ENCODE results near the gene STT3A. TPM values are rescaled to one million over a fixed set of nuclear protein-coding genes. Genes with fewer than 3 reads are reported as not detected.
A peak's percentile ranks its signal among the peaks of the same experiment; 100 is the strongest.

The STT3A gene
- total RNA-seq, 1 donor from 2014 or later: 54.0 TPM

DNA sequence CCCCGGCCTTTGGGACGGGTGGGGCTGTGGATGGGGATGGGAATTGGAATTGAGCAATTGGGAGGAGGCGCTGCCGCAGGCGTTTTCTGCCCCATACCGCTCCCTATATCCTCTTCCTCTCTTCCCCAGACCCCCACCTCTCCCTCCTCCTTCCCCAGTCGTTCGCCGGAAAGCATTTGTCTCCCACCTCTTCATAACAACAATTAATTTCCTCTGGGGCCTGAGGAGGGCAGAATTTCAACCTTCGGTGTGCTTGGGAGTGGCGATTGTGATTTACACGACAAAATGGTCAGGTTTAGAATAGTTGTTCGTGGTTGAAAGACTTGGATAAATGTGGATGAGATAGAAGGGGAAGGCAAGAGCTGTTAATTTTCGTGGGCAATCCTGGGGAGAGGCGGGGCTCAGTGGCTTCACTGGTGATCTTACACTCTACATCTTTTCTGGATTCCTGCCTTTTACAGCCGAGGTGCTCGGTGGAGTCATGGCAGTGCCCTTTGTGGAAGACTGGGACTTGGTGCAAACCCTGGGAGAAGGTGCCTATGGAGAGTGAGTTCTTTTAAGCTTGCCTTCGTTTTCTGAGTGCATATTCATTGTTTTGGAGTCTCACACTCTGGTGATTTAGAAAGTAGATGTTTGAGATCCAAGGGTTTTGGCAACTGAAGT, 33.8 kb downstream of the STT3A start:
- intact Hi-C loops (cut with DNase I): loop anchor here (10.0 kb wide), 2 partner anchors 52 to 248 kb away; no protein-coding TSS in a partner anchor
- no peak for DNase-seq
- ATAC-seq (ENCODE audit: poor library complexity): peak; percentile 28

DNA sequence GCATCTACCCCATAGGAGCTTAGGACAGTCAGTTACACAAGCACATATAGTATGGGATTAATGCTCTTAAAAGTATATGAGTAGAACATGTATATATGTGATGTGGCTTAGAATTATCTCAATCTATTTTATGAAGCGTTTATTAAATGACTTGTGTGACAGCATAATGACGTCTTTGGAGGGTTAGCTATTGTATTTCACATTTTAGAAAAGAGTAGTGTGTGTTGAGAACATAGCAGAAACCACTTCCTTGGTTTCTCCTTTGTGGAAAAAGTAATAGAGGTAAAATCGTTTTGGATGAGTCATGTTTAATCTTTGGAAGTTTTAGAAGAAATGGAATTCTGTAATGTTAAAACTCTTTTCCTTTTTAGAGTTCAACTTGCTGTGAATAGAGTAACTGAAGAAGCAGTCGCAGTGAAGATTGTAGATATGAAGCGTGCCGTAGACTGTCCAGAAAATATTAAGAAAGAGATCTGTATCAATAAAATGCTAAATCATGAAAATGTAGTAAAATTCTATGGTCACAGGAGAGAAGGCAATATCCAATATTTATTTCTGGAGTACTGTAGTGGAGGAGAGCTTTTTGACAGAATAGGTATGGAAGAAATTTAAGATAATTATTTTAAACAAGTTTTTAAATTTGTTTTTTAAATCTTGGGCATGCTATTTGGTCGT, 34.7 kb downstream of the STT3A start:
- intact Hi-C loops (cut with DNase I): loop anchor here (10.0 kb wide), 2 partner anchors 53 to 247 kb away; no protein-coding TSS in a partner anchor
- ATAC-seq (ENCODE audit: poor library complexity): no peak
- no peak for DNase-seq

DNA sequence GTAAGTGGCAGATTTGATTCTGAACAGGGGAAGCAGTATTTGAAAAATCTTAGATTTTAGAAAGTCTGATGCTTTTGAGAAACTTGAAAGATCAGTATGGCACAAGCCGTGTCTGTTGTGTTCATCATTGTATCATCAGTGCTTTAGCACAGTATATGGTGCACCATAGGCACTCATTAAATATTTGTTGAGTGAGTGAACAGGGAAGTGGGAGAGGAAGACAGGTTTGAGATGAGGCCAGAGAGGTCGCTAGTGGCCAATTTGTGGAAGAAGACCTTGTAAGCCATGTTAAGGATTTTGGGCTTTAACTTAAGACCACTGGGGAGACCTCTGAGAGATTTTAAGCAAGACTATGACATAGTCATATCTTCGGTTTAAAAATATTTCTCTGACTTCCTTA, 45.2 kb downstream of the STT3A start:
- intact Hi-C loops (cut with DNase I): no loop called here
- ATAC-seq (ENCODE audit: poor library complexity) (no peak), DNase-seq (no peak)

DNA sequence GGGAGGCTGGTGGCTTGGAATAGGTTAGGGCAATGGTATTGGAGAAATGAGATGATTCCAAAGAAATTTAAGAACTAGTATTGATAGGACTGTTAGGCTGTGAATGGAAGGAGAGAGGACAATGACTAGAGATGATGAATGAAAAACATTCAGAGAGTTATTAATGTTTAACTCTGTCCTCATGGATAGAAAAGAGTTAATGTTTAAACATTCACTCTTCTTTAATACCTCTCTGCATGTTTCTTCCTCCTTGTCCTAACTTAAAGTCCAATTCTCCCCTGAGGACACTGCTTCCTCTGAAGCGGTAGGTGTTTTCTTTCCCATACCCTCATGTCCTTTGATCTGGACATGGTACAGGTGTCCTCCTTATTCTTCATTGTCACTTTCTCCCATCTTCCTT, 45.7 kb downstream of the STT3A start:
- intact Hi-C loops (cut with DNase I): no loop called here
- no peak for DNase-seq
- ATAC-seq (ENCODE audit: poor library complexity): no peak

DNA sequence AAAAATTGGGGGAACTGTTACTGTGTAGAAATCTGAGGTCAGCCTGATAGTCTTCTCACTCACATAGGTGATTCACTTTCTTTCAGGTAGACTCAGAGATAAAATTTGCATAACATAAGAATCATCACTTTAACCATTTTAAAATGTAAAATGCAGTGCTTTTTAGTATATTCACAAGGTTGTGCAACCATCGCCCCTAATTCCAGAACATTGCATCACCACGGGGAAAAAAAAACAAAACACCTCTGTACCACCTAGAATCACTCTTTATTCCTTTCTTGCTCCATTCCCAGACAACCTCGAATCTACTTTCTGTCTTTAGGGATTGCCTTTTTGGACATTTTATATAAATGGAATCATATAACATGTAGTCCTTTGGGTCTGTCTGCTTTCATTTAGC, 53.2 kb downstream of the STT3A start:
- intact Hi-C loops (cut with DNase I): no loop called here
- DNase-seq: no peak
- no peak for ATAC-seq (ENCODE audit: poor library complexity)

DNA sequence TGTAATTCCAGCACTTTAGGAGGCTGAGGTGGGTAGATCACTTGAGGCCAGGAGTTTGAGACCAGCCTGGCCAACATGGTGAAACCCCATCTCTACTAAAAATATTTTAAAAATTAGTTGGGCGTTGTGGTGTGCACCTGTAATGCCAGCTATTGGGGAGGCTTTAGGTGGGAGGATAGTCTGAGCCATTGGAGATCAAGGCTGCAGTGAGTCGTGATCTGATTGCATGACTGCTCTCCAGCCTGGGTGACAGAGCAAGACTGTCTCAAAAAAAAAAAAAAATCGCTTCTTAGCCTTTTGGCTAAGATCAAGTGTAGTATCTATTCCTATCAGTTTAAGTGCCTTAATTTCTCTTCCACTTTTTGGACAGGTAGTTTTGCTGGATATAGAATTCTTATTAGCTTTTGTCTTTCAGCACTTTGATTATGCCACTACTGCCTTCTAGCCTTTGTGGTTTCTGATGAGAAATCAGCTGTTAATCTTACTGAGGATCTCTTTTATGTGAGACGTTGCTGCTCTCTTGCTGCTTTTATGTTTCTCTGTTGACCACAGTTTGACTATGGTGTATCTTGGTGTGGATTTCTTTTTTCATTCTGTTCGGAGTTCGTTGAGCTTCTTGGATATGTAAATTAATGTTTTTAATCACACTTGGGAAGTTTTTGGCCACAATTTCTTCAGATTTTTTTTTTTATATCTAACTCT, 57.0 kb downstream of the STT3A start:
- DNase-seq: no peak
- ATAC-seq (ENCODE audit: poor library complexity): no peak
- intact Hi-C loops (cut with DNase I): no loop called here

DNA sequence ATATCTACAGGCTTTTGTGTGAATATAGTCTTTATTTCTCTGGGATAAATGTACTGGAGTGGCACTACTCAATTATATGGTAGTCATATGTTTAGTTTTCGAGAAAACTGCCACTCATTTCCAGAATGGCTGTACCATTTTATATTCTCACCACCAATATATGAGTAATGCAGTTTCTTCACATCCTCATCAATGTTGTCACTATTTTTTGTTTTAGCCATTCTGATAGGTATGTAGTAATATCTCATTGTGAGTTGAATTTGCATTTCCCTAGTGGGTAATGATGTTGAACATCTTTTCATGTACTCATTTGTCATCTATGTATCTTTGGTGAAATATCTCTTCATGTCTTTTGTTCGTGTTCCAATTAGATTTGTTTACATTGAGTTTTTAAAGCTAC, 70.0 kb downstream of the STT3A start:
- DNase-seq (no peak), ATAC-seq (ENCODE audit: poor library complexity) (no peak)
- intact Hi-C loops (cut with DNase I): no loop called here

DNA sequence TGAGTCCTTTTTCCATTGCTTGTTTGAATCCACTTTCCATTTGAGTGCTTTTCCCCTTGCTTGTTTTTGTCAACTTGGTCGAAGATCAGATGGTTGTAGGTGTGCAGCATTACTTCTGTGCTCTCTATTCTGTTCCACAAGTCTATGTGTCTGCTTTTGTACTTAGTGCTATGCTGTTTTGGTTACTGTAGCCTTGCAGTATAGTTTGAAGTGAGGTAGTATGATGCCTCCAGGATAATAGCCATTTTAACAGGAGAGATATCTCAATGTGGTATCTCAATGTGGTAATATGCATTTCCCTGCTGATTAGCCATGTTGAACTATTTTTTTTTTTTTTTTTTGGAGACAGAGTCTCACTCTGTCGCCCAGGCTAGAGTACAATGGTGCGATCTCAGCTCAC, 71.3 kb downstream of the STT3A start:
- DNase-seq (no peak), ATAC-seq (ENCODE audit: poor library complexity) (no peak)
- intact Hi-C loops (cut with DNase I): no loop called here

DNA sequence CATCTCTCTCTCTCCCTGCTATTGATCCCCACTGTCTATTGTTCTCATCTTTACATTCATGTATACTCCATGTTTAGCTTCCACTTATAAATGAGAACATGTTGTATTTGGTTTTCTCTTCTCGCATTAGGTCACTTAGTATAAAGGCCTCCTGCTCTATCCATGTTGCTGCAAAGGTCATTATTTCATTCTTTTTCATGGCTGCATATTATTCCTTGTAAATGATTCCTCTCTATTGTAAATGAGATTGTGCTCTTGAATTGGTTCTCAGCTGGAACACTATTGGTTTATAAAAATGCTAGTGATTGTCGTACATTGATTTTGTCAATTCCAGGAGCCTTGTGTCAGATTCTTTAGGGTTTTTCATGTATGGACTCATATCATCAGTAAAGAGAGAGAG, 74.5 kb downstream of the STT3A start:
- no peak for DNase-seq
- intact Hi-C loops (cut with DNase I): no loop called here
- ATAC-seq (ENCODE audit: poor library complexity): no peak

DNA sequence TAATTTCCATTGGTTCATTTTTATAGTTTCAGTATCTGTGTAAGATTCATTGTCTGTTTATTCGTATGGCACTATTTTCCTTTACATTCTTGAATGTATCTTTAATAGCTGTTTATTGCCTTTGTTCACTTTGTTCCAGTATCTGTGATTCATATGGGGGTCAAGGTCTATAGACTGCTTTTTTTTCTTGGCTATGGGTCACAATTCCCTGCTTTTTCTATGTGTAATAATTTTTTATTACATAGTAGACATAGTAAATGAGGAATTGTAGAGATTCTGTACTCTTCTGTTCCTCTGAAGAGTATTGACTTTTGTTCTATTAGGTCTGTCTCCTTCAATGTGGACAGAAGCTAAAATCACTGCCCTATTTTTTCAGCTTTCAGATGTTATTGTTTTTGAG, 77.5 kb downstream of the STT3A start:
- DNase-seq (no peak), ATAC-seq (ENCODE audit: poor library complexity) (no peak)
- intact Hi-C loops (cut with DNase I): no loop called here

DNA sequence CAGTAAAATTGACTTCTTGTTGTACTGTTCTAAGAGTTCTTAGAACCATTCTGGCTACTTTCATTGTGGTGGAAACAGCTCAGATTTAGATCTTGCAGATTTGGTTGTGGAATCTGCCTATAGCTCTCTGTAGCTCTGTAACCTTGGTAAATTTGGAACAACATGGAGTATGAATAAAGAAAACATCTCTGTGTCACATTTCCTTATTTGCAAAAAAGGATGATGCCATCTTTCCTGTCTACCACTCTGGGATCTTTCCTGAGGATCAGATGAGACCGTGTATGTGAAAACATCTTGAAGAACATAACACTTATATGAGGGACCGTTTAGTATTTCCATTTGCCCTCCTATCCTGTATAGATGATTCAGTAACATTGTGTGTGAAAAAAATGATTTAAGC, 78.9 kb downstream of the STT3A start:
- ATAC-seq (ENCODE audit: poor library complexity): no peak
- intact Hi-C loops (cut with DNase I): no loop called here

More for the DNA sequence above, 78.9 kb downstream of the STT3A start:
- no peak for DNase-seq

Other genes with a start within 250 kb of the STT3A start
- gene FEZ1, start 96.6 kb upstream of the STT3A start, total RNA-seq: 41.9 TPM
- 53.0 TPM for gene EI24, start 23.4 kb upstream of the STT3A start, total RNA-seq
- 0.83 TPM for gene CHEK1, start 32.3 kb downstream of the STT3A start, total RNA-seq
- not detected for gene ACRV1, start 88.0 kb downstream of the STT3A start, total RNA-seq
- gene PATE1, start 153.4 kb downstream of the STT3A start, total RNA-seq: not detected
- gene PATE2, start 186.0 kb downstream of the STT3A start, total RNA-seq: not detected
- not detected for gene PATE3, start 195.3 kb downstream of the STT3A start, total RNA-seq
- gene PATE4, start 240.5 kb downstream of the STT3A start, total RNA-seq: not detected